RWPE1 (cell line): ENCODE measurements around the gene IQGAP2.
"Not testable (repeated sequence)": the region's sequence is repeated elsewhere in the genome, so short reads cannot be mapped to it uniquely, and the experiment has no call there.

ENCODE experiments used
- CTCF ChIA-PET: fragments of 350-600 bp; sonication (Branson Sonifier 250); formaldehyde crosslinking; extraction: SDS; loops from one replicate; lab custom pipeline; 2021; lab: Yijun Ruan, JAX
- POLR2A ChIA-PET: fragments of 400-600 bp; formaldehyde crosslinking; extraction: SDS; loops from one replicate; lab custom pipeline; 2020; ENCODE audit warnings: antibody characterized with exemption; ENCODE audit not compliant: low non-redundant PET; lab: Yijun Ruan, JAX
- DNase-seq: peaks from one replicate; pipeline ENCODE4 v3.0.0; 2012; ENCODE audit warnings: low spot score
- H3K27ac ChIP-seq: fragments of 450-650 bp; 2 replicates; pipeline ENCODE4 v1.5.1; 2017
- TF ChIP-seq, protein P1 (sequence below): fragments of 450-650 bp; conservative IDR thresholded peaks from 2 replicates; pipeline ENCODE4 v1.5.1; 2017; ENCODE audit warnings: low read depth, mild to moderate bottlenecking

Gene IQGAP2

DNA sequence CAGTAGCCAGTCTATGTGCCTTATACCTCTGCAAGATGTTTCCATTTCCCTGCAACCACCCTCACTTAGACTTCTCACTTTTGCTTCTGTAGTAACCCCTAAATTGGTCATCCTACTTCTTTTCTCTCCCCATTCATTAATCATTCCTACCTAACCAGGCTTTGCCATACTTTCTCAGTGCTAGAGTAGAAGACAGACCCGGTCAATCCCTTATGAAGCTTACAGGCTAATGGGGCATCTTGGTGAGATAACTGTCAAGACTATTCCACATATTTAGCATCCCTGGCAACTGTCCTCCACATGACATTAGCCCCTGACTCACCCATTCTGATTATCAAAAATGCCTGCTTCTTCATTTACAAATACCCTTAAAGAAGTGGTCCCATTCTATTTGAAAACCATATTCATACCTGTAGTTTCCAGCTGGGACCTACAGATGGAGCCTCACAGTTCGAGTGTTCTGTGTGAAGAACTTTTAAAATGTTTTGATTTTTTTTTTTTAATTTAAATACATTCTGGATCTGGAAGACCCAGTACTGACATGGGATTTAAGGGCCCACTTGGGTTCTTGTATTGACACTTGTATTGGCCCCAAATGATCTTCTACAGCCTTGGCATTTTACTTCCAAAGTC is 199.1 kb downstream of the IQGAP2 start:
- POLR2A ChIA-PET: no interaction called here
- H3K27ac ChIP-seq: no peak overlapping the region

GRCh38 chr5:76603991-76604390 is 200.9 kb downstream of the IQGAP2 start:
- CTCF ChIA-PET: interaction anchor here (3.1 kb wide), 1 partner anchor 170 kb away, joined by 15 read pairs; no protein-coding TSS in a partner anchor
- DNase-seq, POLR2A ChIA-PET: not testable (repeated sequence)

More for the DNA sequence above, 199.1 kb downstream of the IQGAP2 start:
- TF ChIP-seq, protein P1, sequence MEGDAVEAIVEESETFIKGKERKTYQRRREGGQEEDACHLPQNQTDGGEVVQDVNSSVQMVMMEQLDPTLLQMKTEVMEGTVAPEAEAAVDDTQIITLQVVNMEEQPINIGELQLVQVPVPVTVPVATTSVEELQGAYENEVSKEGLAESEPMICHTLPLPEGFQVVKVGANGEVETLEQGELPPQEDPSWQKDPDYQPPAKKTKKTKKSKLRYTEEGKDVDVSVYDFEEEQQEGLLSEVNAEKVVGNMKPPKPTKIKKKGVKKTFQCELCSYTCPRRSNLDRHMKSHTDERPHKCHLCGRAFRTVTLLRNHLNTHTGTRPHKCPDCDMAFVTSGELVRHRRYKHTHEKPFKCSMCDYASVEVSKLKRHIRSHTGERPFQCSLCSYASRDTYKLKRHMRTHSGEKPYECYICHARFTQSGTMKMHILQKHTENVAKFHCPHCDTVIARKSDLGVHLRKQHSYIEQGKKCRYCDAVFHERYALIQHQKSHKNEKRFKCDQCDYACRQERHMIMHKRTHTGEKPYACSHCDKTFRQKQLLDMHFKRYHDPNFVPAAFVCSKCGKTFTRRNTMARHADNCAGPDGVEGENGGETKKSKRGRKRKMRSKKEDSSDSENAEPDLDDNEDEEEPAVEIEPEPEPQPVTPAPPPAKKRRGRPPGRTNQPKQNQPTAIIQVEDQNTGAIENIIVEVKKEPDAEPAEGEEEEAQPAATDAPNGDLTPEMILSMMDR: no peak; the same call in 1 of the 2 replicates
- CTCF ChIA-PET: interaction anchor here (0.5 to 5.6 kb wide), 30 partner anchors 7 to 1219 kb away, joined by 3 to 95 read pairs (median 4); partner anchors contain the start of gene F2RL1
- no peak for DNase-seq

GRCh38 chr5:76604838-76605237 is 201.8 kb downstream of the IQGAP2 start:
- DNase-seq: no peak
- TF ChIP-seq, protein P1: no peak
- ChIA-PET POLR2A (no interaction called here), CTCF (interaction anchor here (0.6 to 3.1 kb wide), 2 partner anchors 170 to 202 kb away, joined by 4 to 15 read pairs; partner anchors contain the start of gene IQGAP2)
- no peak overlapping the region for H3K27ac ChIP-seq

More at GRCh38 chr5:76603991-76604390, 200.9 kb downstream of the IQGAP2 start:
- H3K27ac ChIP-seq: not testable (repeated sequence)

DNA sequence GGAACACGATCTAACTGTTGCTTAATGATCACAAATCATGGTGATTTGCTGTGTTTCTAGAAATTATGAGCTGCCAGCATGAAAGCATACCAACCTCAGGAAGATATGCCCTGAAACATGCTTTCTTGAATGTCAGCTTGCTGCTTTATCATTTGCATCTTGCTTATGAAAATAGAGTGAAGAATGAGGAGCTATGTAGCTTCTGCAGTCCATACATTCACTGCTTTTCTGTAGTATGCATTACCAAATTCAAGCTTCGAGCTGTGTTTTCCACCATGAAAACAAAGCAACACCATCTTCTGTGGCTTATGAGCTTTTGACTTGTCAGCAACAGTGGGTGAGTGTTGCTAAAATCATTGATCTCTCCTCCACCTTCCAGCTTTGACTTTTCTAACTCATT is 203.6 kb downstream of the IQGAP2 start:
- TF ChIP-seq, protein P1: no peak
- CTCF ChIA-PET: interaction anchor here (0.6 to 3.1 kb wide), 4 partner anchors 24 to 168 kb away, joined by 3 to 15 read pairs (median 4); no protein-coding TSS in a partner anchor
- POLR2A ChIA-PET: no interaction called here
- no peak for DNase-seq
- H3K27ac ChIP-seq: no peak overlapping the region

DNA sequence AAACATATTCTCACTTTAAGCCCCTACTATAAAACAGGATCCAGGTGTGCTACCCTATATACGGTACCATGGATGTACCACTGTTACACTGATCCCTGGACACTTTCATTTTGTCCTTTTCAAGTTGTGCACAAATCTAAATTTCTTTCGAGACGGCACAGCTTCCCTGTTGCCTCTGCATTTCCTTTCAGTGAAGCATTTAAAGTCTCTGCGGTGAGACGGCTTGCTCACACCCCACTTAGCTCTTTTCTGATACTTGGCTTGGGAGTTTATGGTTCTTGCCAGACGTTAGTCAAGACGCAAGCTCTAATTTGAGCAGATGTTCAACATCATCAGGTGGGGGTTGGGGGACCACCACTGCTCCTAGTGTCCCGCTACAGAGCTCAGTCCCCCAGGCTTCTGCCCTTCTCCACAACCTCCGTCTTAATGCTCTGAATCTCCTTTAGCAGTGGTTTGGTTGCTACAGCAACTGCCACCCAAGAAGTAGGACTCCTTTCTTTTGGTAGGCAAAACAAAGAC is 204.3 kb downstream of the IQGAP2 start:
- no peak for DNase-seq
- TF ChIP-seq, protein P1: no peak
- ChIA-PET POLR2A (no interaction called here), CTCF (interaction anchor here (0.7 to 1.1 kb wide), 2 partner anchors 102 to 298 kb away, joined by 3 to 4 read pairs; no protein-coding TSS in a partner anchor)
- no peak overlapping the region for H3K27ac ChIP-seq

DNA sequence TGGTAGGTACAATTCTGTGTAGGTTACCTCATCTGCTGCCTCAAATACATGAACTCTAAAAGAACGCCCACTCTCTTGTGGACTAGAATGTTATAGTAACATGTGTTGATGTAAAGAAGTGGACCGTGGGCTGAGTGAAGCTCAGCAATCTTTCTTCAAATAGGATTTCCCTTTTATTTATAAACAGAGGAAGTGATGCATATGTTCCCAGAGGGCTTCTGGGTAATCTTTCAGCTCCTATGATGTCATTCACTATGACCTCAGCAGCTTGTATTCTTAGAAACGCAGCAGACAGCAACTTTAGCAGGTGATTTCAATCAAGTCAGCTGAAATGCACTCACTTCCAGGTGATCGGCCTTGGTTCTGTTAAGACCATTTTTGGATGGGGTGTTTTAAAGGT is 205.7 kb downstream of the IQGAP2 start:
- H3K27ac ChIP-seq: no peak overlapping the region
- DNase-seq: no peak
- ChIA-PET POLR2A (no interaction called here), CTCF (interaction anchor here (0.7 to 1.2 kb wide), 2 partner anchors 95 to 166 kb away, joined by 3 to 11 read pairs; no protein-coding TSS in a partner anchor)
- TF ChIP-seq, protein P1: no peak
